HEK293T (cell line): Measurements from ENCODE around the gene SLFN11.

Experiments used
- ARNT ChIP-seq: fragments of 450-650 bp; IDR thresholded peaks from 2 replicates; pipeline ENCODE4 v1.6.1; 2017; ENCODE audit warnings: mild to moderate bottlenecking
- ELF4 ChIP-seq: fragments of 450-650 bp; IDR thresholded peaks from 2 replicates; pipeline ENCODE4 v1.6.1; 2017; ENCODE audit warnings: antibody characterized with exemption
- FOXK2 ChIP-seq: fragments of 450-650 bp; IDR thresholded peaks from 2 replicates; pipeline ENCODE4 v1.6.1; 2016; ENCODE audit warnings: mild to moderate bottlenecking
- FOXM1 ChIP-seq: fragments of 450-650 bp; IDR thresholded peaks from 2 replicates; pipeline ENCODE4 v1.6.1; 2017; ENCODE audit warnings: mild to moderate bottlenecking, borderline replicate concordance
- LEF1 ChIP-seq: fragments of 450-650 bp; IDR thresholded peaks from 2 replicates; pipeline ENCODE4 v1.6.1; 2017; ENCODE audit warnings: mild to moderate bottlenecking, borderline replicate concordance
- ZNF384 ChIP-seq: fragments of 450-650 bp; IDR thresholded peaks from 2 replicates; pipeline ENCODE4 v1.6.1; 2016

DNA sequence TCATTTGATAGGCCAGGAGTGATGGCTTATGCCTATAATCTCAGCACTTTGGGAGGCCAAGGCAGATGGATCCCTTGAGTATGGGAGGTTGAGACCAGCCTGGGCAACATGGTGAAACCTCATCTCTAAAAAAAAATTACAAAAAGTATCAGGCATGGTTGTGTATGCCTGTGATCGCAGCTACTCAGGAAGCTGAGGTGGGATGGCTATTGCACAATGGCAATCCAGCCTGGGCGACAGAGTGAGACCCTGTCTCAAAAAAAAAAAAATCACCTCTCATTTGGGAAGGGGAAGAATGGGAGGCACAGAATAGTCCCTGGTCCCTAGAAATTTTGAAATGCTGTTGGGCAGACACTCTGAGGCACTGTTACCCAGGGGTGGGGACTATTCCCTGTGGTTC, 35.2 kb downstream of the SLFN11 start:
- TF ChIP-seq ELF4 (no peak), ZNF384 (no peak), FOXK2 (no peak), LEF1 (no peak), FOXM1 (no peak), ARNT (no peak)
